ENCODE measurements around the gene FBN1.

DNA sequence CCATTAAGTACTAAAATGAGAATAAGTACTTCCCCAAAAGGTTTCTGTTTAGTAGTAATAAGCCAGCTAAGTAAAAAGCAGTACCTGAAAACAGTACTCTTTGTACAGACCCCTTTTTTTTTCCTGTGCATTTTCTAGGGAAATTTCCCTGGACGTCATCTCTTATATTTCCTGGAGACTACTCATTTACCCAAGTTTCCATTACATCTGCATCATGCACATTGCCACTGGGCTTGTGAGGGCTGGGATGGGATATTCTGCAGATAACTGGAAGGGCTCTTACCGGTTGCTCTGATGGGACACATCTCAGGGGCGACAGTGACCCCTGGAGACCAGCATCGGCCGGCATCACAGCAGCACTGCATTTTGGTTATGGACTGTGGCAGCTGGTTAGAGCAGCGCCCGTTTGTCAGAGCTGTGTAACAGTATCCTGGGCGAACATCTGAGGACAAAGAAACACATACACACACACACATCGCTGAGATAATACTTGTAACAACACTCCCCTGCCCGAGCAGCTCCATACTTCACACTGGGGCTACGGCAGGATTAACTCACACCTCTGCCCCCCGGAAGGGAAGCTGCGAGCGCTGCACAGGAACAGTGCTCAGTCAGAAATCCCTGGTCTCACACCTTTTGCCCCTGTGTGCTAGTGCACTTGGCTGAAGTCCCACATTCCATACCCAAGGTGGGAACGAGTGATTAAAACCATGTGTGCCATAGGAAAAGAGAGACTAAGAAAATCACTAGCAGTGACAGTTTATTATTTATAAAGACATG is 124.9 kb downstream of the FBN1 start:
- TF ChIP-seq, protein P1, sequence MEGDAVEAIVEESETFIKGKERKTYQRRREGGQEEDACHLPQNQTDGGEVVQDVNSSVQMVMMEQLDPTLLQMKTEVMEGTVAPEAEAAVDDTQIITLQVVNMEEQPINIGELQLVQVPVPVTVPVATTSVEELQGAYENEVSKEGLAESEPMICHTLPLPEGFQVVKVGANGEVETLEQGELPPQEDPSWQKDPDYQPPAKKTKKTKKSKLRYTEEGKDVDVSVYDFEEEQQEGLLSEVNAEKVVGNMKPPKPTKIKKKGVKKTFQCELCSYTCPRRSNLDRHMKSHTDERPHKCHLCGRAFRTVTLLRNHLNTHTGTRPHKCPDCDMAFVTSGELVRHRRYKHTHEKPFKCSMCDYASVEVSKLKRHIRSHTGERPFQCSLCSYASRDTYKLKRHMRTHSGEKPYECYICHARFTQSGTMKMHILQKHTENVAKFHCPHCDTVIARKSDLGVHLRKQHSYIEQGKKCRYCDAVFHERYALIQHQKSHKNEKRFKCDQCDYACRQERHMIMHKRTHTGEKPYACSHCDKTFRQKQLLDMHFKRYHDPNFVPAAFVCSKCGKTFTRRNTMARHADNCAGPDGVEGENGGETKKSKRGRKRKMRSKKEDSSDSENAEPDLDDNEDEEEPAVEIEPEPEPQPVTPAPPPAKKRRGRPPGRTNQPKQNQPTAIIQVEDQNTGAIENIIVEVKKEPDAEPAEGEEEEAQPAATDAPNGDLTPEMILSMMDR (IDR thresholded peaks at IDR 0.05), result no peak
- TF ChIP-seq ZC3H11A (IDR thresholded peaks at IDR 0.05), result no peak
- no peak for TF ChIP-seq BHLHE40 (IDR thresholded peaks at IDR 0.05; ENCODE audit: low read depth, low read length)
- TF ChIP-seq JUN (IDR thresholded peaks at IDR 0.05), result no peak
- TF ChIP-seq MYC (IDR thresholded peaks at IDR 0.05; ENCODE audit: borderline replicate concordance, low read length), result no peak
- no peak for TF ChIP-seq NPAS2 (CRISPR knock-in tag; IDR thresholded peaks at IDR 0.05; ENCODE audit: borderline replicate concordance)
- TF ChIP-seq, protein P2, sequence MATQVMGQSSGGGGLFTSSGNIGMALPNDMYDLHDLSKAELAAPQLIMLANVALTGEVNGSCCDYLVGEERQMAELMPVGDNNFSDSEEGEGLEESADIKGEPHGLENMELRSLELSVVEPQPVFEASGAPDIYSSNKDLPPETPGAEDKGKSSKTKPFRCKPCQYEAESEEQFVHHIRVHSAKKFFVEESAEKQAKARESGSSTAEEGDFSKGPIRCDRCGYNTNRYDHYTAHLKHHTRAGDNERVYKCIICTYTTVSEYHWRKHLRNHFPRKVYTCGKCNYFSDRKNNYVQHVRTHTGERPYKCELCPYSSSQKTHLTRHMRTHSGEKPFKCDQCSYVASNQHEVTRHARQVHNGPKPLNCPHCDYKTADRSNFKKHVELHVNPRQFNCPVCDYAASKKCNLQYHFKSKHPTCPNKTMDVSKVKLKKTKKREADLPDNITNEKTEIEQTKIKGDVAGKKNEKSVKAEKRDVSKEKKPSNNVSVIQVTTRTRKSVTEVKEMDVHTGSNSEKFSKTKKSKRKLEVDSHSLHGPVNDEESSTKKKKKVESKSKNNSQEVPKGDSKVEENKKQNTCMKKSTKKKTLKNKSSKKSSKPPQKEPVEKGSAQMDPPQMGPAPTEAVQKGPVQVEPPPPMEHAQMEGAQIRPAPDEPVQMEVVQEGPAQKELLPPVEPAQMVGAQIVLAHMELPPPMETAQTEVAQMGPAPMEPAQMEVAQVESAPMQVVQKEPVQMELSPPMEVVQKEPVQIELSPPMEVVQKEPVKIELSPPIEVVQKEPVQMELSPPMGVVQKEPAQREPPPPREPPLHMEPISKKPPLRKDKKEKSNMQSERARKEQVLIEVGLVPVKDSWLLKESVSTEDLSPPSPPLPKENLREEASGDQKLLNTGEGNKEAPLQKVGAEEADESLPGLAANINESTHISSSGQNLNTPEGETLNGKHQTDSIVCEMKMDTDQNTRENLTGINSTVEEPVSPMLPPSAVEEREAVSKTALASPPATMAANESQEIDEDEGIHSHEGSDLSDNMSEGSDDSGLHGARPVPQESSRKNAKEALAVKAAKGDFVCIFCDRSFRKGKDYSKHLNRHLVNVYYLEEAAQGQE (IDR thresholded peaks at IDR 0.05), result no peak
- TF ChIP-seq, protein P3, sequence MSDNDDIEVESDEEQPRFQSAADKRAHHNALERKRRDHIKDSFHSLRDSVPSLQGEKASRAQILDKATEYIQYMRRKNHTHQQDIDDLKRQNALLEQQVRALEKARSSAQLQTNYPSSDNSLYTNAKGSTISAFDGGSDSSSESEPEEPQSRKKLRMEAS (IDR thresholded peaks at IDR 0.05), result no peak
- no peak for TF ChIP-seq MAZ (IDR thresholded peaks at IDR 0.05; ENCODE audit: borderline replicate concordance, low read depth, low read length)
